KBM-7 (cell line): ENCODE data around the gene AURKB.
"Not testable (repeated sequence)": the region's sequence is repeated elsewhere in the genome, so short reads cannot be mapped to it uniquely, and the experiment has no call there.

ENCODE experiments used
- DNase-seq: peaks from one replicate; pipeline ENCODE4 v3.0.0-alpha.2; 2015
- in situ Hi-C: fragments of 300-500 bp; cut with MboI; formaldehyde crosslinking; loops from 2 replicates; pipeline ENCODE4 v1.14.3; 2020; ENCODE audit warnings: low sequenced_read_pairs, low pct_unique_long_range_greater_than_20kb, mixed read lengths

AURKB gene

GRCh38 chr17:8190506-8190905, 19.9 kb downstream of the AURKB start:
- in situ Hi-C loops: no loop called here
- no peak for DNase-seq

DNA sequence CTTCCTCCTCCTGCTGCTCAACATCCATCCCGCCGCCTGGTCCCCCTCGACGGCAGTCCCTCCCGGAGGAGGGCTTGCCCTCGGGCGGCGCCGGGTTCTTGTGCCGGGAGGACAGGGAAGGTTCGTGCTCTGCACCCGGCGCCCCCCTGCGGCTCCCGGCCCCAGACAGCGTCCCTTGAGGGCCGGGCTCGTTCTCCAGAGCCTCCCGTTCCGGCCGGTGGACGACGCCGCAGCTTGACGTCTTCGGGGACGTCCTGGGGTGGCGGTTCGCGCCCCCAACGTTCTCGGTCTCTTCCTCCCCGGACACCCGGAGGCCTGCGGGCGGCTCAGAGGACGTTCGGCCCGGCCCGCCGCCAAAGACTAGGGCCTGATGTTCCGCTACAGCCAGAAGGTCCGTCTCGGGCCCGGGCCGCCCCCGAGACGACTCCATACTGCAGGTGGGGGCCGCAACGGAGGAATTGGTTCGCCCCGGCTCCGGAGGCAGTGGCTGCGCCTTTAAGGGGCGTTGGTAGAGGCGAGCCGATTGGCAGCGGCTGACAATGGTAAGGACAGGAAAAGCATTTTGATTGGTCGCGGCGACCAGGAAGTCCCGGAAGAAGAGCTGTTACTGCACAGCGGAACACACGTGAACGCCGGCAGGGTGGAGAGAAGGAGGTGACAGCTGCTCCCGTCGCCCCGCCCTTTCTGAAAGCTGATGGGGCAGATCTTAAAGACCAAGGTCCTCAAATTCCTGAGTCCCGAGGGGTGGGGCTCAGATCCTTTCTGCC, 20.5 kb downstream of the AURKB start, which contains the start of gene BORCS6:
TSS of gene BORCS6 (minus strand) at position 470 of the 767 bp plus-strand sequence. CDS start at position 430, 40 bp downstream.
- in situ Hi-C loops: no loop called here

GRCh38 chr17:8189041-8189710, 21.2 kb downstream of the AURKB start:
- in situ Hi-C loops: no loop called here
- DNase-seq: no peak

More for the DNA sequence above, 20.5 kb downstream of the AURKB start, which contains the start of gene BORCS6:
- DNase-seq: peak; percentile 98

- in situ Hi-C loops: no loop called here
- no peak for DNase-seq
Observed at GRCh38 chr17:8188263-8188839, 22.0 kb downstream of the AURKB start.

DNA sequence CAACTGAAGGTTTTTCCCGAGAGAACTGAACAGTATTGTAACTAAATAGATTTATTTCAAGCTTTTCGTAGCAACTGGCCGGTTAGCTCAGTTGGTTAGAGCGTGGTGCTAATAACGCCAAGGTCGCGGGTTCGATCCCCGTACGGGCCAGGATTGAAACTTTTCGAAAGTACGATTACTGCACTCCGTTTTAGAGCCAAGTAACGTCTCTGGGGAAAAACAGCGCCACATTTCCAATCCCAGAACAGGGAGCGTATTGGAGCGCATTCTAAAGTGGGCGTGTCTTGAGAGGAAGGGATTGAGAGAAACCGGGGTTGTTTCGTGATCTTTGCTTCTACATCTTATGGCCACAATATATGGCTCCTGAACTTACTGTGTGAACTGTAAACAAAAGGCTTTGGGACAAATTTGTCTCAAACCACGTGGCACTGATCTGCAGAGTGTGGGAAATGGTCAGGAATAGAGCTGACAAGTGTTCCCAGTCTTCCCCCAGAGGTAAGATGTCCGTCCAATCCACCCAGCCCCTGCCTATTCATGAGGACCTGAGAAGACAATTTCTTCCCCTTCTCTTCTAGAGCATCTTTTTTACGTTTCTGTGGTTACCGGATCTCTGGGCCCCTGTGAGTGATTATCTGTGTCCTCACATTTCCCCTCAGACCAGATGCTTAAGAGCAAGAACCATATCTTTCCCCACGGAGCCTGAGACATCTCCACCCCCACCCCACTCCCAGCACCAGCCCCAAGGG, 22.7 kb downstream of the AURKB start:
- peak; percentile 99 for DNase-seq
- in situ Hi-C loops: no loop called here

DNA sequence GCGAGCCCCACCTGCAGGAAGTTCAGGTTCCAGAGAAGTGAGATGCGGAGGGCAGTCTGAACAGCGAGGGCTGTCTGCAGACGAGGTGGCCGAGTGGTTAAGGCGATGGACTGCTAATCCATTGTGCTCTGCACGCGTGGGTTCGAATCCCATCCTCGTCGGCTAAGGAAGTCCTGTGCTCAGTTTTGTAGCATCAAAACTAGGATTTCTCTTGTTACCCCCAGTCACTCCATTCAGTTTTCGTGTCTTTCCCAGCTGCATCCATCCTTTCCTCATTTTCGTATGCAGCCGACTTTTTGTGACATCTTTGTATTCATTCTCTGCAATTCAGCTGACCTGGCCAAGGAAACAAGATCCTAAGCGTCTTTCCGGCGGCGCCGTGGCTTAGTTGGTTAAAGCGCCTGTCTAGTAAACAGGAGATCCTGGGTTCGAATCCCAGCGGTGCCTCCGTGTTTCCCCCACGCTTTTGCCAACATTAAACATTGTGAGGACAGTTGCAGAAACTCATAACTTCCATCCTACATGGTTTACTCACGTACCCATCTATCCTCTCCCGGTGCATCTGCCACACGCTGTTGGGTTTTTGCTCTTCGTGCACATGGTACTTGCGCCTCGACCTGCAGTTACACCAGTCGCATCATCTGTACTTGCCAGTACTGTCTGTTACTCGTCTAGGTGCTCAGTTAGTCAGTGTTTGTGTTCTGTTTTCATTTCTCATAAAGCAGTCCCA, 23.4 kb downstream of the AURKB start:
- in situ Hi-C loops: no loop called here
- peak; percentile 96 for DNase-seq

DNA sequence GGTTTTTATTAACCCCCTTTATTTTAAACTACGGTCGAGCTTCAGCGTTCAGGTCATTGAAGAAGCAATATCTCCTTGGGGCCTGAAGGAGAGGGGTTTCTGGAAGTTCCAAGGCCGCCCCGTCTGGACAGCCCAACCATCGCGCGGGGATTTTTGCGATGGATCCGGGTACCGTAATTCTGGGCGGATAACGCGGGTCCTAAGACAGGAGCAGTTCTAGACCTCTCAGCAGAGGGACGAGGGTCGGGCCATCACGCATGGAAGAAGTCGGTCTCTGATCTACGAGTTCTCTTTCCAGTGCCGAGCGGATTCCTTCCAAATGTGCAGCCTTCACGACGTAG, 24.0 kb downstream of the AURKB start:
- in situ Hi-C loops: no loop called here
- DNase-seq: no peak

- in situ Hi-C loops: no loop called here
Observed at GRCh38 chr17:8185582-8186445, 24.6 kb downstream of the AURKB start.

GRCh38 chr17:8176998-8177731, 33.2 kb downstream of the AURKB start:
- in situ Hi-C loops: no loop called here
- no peak for DNase-seq

More at GRCh38 chr17:8185582-8186445, 24.6 kb downstream of the AURKB start:
- peak; percentile 91 for DNase-seq

GRCh38 chr17:8176197-8176940, 34.0 kb downstream of the AURKB start, which contains the start of gene TMEM107:
Gene TMEM107 (minus strand): TSS chr17:8176380. CDS start chr17:8176286, 94 bp downstream.
- DNase-seq: peak; percentile 90
- in situ Hi-C loops: no loop called here

GRCh38 chr17:8175795-8176196, 34.6 kb downstream of the AURKB start:
- in situ Hi-C loops: no loop called here
- DNase-seq: no peak

- no peak for DNase-seq
- in situ Hi-C loops: no loop called here
Observed at GRCh38 chr17:8173871-8174322, 36.5 kb downstream of the AURKB start.

- in situ Hi-C loops: no loop called here
- DNase-seq: peak; percentile 97
Observed at GRCh38 chr17:8173056-8173870, 37.1 kb downstream of the AURKB start.

- in situ Hi-C loops: not testable (repeated sequence)
Observed at GRCh38 chr17:8170186-8170585, 40.2 kb downstream of the AURKB start.

GRCh38 chr17:8167526-8167925, 42.8 kb downstream of the AURKB start:
- in situ Hi-C loops: no loop called here

More at GRCh38 chr17:8170186-8170585, 40.2 kb downstream of the AURKB start:
- DNase-seq: not testable (repeated sequence)

DNA sequence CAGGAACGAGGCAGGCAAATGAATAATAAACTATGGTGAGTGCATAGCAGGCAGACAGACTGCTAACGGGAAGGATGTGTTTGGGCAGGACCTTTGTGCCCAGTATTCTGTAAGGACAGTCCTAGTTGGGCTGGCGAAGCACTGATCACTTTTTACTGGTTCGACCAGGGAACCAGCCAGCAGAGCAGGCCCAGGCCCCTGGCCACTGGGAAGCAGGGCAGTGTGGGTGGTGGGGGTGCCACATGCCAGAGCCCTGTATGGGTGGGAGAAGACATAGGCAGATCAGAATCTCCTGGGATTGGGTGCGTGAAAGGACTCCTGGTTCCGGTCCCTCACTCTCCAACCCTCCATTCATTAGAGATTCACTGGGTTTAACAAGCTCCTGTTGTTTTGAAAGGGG, 43.6 kb downstream of the AURKB start:
- in situ Hi-C loops: no loop called here
- DNase-seq: no peak

More at GRCh38 chr17:8167526-8167925, 42.8 kb downstream of the AURKB start:
- no peak for DNase-seq
